Measurements from ENCODE around the gene FKBP15.

- TF ChIP-seq CTCF (IDR thresholded peaks at IDR 0.05) = no peak
- TF ChIP-seq POLR2A (IDR thresholded peaks at IDR 0.05) = no peak
Observed at GRCh38 chr9:113139953-113140352, 81.1 kb downstream of the FKBP15 start.

Data from adrenal gland (tissue), 5 donors.